Measurements from ENCODE around the gene LAX1.
"Not testable (repeated sequence)": the region's sequence is repeated elsewhere in the genome, so short reads cannot be mapped to it uniquely, and the experiment has no call there.

LAX1 gene

DNA sequence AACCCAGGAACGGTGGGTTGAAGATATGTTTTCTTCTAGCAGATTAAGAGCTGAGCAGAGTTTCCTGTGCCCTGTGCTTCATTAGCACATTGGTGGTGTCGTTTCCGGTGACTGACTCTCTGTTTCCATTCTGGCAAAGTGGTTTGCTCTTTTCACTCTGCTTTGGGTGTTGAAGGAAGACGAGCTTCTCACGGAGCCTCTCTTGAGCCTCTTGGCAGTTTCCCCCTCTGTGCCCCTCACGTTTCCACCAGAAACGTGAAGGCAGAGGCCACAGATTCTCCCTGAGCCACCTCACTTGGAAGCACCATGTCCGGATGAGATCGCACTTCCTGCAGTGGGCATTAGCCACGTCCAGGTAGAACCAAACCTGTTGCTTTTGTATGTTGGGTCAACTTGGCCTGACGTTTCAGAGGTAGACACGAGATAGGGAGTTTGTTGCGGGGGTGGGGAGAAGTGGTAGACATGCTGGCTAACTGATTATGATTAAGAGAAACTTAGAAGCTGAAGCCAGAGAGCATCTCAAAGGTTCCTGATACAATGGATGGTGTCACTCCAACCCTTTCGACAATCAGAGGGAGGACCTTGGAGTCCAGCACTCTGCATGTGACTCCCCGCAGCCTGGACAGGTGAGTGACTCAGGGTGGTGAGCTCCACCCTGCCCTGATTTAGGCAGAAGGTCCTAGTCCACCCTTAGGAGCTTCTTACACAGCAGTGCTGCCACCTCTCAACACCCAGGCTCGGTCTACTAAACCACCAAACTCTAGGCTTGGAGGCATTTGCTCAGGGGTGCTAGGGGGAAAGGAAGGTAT lies at the start of gene LAX1:
Gene LAX1, plus strand, starts transcription at position 155 of the 809 bp plus-strand sequence. Its CDS starts 383 bp downstream, at position 538.
- DNase-seq, result no peak

GRCh38 chr1:203717120-203717519 lies 47.9 kb upstream of the LAX1 start:
- no peak for DNase-seq

DNA sequence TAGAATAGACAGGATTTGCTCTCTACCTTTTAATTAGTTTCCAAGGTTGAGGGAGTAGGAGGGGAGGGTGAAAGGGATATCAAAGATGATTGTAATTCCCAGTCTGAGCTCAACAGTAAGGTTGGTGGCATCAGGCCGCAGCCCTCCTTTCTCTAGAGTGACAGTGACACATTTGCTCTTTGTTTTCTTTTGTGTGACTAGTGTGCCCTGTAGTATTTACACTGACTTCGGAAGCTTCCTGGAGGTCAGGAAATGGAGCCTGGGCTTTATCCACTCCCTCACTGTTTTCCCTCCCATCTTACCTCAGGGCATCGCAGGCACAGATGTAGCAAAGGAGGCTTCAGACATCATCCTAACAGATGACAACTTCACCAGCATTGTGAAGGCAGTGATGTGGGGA lies 44.7 kb upstream of the LAX1 start:
- DNase-seq, result no peak

DNA sequence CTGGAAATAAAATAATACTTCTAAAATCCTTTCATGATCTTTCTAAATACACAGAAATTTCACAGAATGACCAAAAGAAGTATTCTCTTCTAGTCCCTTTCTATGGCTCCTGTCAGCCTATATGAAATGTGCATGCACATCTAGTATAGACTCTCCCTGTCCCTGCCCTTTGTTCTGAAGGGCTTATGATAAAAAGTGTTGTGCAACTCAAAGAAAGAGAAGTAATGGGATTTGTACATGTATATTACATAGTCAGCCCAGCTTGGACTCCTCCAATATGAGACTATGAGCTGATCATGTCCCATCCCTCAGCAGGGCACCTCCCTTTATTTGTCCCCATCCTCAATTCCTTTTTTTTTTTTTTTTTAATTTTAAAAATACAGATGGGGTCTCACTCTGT lies 42.1 kb upstream of the LAX1 start:
- DNase-seq, result no peak

GRCh38 chr1:203726417-203726867 lies 38.5 kb upstream of the LAX1 start:
- DNase-seq, result peak; percentile 18

DNA sequence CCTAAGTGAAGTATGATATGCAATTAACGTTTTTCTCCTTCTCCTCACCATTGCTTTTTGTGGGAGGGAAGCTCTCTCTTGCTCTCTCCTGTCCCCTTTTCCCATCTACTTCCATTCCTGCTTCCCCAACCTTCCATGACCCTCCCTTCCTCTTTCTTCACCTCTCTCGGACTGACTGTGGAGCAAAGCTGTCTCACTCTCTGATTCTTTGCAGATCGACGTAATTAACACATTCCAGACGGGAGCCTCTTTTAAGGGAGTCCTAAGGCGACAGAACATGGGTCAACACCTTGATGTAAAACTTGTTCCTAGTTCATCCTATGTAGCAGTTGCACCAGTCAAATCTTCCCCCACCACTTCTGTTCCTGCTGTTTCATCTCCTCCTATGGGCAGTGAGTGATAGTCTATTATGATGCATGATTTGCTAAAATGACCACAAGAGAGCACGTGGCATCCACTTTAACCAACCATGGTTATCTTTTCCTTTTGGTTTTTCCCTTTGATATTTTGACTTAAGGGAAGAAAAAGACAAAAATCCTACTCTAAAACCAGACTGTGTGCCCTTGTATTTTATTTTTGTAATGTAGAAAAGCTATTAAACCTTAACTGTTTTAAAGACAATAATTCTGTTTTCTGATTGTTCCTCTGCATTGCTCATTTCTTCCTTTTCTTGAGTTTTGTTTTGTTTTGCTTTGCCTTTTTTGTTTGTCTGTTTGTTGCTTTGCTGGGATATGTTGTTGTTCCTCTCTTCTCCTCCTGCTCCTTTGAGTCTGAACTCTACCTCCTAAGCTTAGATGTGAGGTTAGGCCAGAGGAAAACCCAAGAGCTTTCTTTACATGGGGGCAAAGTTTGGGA lies 31.7 kb upstream of the LAX1 start:
- DNase-seq, result no peak

DNA sequence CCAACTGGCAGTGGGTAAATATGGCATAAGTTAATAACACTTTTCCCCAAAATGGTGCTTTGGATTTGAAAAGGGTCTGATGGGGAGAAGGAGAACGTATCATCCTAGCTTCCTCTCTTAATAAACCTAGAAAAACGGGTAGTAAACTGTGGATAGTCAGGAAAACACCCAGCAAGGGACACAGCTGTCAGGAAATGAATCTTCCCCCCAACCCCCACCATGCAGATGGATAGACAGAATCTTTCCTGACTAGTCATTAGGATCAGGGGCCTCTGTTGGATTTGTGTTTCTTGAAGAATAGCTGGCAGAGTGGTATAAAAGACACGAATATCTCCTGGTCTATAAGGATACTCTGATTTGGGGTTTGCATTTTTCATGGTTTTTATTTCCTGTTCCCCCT lies 22.5 kb upstream of the LAX1 start:
- no peak for DNase-seq

- DNase-seq, result no peak
These were observed 21.9 kb upstream of the LAX1 start for GRCh38 chr1:203743091-203743571.

DNA sequence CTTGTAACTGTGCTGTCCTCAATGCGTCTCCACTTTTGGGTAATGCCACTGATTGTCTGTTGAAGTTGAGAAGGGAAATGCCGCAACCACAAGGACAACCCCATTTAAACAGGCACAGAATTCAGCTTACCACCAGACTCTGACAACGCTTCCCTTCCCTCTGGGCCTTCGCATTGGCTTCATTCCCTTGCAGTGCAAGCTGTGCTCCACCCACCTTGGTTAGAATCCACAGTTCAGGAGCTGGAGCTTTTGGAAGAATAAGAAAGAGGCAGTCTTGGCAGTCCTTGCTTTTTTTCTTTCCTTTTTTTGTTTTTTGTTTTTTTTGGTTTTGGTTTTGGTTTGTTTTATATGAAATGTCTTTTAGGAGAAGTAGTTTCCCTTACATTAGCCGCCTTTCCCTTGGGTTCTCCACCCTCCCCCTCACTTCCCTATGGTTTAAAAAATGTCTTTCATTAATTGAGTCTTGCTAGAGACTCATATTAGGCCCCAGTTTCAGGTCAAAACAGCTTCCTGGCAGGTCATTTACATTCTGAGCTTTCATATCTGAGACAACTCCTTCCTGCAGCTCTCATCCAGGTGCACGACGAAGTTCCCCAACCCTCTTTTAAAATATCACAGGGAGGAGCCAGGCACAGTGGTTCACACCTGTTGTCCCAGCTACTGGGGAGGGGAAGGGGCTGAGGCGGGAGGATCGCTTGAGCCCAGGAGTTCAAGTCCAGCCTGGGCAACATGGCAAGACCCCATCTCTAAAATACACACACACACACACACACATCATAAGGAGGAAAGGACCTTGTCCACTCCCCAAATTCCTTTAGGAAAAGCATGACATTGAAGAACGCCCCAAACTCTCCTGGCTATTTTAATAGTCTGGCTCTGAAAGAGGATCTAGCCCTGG lies 20.7 kb upstream of the LAX1 start:
- DNase-seq, result no peak

DNA sequence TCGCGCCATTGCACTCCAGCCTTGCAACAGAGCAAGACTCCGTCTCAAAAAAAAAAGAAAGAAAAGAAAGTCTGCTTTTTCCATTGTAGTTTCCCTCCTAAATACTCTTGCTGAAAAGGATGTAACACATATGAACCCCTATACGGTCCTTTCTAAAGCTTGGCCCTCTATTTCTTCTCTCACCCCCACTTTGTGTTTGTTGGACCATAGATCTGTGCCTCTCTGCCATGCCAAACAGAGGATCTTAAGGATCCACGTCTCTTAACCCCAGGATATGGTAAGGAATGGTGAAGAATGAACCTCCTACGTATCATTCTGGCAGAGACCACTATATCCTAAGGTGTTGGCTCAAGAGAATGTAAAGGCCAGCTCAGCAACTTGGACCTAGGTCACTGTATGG lies 18.7 kb upstream of the LAX1 start:
- DNase-seq, result no peak

DNA sequence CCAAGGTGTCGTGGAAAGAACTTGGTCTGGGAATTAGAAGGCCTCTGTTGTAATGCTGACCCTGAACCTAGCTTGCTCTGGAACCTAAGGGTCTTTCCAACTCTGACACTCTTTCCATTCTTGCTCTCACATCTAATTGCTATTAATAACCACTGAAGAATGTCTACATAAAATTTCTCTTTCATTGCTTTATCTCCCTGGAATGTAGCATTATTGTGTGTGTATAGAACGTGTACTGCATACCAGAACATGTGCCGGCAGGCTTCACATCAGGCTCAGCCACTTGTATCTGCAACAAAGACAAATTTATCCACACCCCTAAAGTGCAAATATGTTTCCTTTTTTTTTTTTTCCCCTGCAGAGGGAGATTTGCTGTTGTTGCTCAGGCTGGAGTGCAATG lies 13.9 kb upstream of the LAX1 start:
- no peak for DNase-seq

DNA sequence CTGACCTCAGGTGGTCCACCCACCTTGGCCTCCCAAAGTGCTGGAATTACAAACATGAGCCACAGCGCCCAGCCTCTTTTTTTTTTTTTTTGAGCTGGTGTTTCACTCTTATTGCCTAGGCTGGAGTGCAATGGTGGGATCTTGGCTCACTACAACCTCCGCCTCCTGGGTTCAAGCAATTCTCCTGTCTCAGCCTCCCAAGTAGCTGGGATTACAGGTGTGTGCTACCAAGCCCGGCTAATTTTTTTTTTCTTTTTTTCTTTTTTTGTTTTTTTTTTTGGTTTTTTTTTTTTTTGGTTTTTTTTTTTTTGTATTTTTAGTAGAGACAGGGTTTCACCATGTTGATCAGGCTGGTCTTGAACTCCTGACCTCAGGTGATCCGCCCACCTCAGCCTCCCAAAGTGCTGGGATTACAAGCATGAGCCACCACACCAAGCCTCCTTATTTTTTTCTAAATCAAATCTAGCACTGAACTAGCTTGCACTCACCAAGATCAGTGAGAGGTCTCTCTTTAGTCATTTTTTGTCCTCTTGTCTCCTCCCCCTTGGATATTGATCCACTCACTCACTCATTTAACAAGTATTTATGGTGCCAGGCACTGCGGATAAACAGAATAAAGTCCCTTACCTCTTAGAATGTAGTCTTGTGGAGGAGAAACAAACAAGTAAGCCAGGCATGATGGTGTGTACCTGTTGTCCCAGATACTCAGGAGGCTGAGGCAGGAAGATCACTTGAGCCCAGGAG lies 13.2 kb upstream of the LAX1 start:
- not testable (repeated sequence) for DNase-seq

GRCh38 chr1:203754455-203754864 lies 10.5 kb upstream of the LAX1 start:
- no peak for DNase-seq

GRCh38 chr1:203756036-203756435 lies 8.9 kb upstream of the LAX1 start:
- DNase-seq, result no peak

DNA sequence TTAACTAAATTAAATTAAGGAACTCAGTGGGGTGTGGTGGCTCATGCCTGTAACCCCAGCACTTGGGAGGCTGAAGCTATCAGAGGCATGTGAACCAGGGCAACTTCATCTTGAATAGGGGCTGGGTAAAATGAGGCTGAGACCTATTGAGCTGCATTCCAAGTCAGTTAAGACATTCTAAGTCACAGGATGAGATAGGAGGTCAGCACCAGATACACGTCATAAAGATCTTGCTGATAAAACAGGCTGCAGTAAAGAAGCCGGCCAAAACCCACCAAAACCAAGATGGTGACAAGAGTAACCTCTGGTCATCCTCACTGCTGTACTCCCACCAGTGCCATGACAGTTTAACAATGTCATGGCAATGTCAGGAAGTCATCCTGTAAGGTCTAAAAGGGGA lies 6.2 kb upstream of the LAX1 start:
- DNase-seq, result not testable (repeated sequence)

DNA sequence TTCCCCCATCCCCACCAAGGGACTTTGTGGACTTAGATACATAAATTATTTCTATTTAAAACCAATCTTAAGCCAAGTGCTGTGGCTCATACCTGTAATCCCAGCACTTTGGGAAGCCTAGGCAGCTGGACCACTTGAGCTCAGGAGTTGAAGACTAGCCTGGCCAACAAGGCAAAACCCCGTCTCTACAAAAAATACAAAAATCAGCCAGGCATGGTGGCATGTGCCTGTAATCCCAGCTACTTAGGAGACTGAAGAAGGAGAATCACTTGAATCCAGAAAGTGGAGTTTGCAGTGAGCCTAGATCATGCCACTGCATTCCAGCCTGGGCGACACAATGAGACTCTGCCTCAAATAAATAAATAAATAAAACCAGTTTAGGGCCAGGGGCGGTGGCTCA lies 4.5 kb upstream of the LAX1 start:
- DNase-seq, result no peak

DNA sequence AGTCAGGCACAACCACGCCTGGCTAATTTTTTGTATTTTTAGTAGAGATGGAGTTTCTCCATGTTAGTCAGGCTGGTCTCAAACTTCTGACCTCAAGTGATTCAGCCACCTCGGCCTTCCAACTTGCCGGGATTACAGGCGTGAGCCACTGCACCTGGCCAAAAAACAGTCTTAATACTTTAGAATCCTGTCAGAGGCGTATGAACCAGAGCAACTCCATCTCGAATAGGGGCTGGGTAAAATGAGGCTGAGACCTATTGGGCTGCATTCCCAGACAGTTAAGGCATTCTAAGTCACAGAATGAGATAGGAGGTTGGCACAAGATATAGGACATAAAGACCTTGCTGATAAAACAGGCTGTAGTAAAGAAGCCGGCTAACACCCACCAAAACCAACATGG lies 3.0 kb upstream of the LAX1 start:
- not testable (repeated sequence) for DNase-seq

DNA sequence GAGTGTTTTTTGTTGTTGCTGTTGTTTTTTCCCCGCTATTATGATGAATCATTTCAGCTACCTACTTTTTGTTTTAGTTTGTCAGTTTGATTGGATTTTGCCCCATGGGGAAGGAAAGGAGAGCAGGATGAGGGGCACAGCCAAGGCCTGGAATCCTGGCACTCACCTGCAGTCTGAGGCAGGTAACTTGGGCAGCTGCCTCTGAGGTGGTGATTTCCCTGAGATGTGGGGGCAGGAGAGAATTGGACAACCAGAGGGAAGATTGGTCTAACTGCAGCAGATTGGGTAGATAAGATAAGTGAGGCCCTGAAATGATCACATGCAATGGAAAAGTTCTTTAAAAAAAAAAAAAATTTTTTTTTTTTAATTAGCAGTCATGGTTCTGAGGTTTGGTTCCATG lies 1.5 kb upstream of the LAX1 start:
- DNase-seq, result no peak

DNA sequence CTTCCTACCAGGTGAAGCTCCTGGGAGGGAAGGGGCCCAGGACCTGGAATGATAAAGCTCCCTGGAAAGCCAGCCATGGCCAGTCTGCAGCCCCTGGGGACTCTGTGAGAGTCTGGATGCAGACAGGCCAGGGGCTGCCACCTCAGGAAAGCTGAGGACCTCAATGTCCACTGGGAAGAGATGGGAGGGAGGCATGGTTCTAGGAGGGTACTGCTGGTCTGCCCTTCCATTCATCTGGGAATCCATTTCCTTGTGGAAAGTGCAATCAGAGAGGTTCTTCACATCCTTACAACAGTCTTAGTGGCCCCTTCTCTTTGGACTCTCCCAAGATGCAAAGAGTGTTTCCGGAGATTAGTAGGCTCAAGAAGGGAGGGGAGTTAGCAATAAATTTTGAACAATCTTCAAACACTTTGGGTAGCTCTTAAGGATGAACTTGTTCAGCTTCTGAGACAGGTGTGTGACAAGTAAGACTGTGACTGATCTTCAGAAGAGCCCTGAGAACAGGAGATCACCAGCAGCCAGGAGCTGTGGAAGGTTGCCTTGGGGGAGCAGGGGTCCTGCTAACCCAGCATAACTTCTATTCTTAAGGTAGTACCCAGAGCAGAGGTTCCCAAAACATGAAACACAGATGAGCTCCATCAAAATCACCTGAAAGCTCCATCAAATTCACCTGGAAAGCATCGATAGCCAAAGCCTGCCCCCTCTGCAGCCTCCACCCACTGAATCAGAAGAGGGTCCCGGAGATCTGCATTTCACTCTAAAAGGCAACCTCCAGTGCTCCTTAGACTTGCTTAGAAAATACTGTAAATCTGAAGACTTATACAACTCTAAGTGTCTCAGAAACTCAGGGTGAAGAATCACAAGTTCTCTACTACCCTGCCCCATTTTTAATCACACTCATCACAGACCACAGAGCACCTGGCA lies 616 bp upstream of the LAX1 start:
- no peak for DNase-seq

GRCh38 chr1:203768256-203768655 lies 3.3 kb downstream of the LAX1 start:
- no peak for DNase-seq
